Activated CD8-positive, alpha-beta memory T cell treated with anti-CD3 and anti-CD28 coated beads for 1 hour (primary cell): Measurements from ENCODE around the gene PPDPF.
"Not testable (repeated sequence)": the region's sequence is repeated elsewhere in the genome, so short reads cannot be mapped to it uniquely, and the experiment has no call there.

Experiments
- DNase-seq, 2 donors: peaks; one replicate each; pipeline ENCODE4 v3.0.0-alpha.2; 2020; ENCODE audit warnings: low read depth in 1 of 2; ENCODE audit errors: extremely low read depth in 1 of 2

Gene PPDPF

DNA sequence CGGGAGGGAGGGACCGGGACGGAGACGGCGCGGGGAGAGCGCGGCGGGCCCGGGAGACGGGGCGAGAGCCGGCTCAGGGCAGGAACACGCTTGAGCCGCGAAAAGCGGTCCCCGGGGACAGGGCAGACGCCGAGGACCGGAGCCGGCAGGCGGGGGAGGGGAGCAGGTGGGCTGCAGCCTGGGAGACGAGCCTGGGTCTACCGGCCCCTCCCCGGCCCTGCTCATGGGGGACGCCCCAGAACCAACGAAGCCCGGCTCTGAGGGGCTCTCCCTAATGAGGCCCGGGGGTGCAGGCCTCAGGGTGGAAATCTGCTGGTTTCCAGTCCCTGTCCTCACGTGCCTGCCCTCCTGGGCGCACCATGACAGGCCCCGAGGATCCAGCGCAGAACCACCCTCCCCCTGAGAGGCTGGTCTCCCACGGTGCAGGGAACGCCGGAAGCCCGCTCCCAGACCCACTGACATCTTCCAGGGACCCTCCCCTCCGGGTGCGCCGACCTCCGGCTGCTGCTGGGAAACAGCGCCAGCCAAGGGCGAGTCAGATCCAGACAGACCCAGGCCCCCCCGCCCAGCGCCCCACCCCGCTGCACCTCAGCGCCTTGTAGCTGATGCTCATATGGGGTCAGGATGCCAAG is 21.1 kb upstream of the PPDPF start:
- no peak for DNase-seq

DNA sequence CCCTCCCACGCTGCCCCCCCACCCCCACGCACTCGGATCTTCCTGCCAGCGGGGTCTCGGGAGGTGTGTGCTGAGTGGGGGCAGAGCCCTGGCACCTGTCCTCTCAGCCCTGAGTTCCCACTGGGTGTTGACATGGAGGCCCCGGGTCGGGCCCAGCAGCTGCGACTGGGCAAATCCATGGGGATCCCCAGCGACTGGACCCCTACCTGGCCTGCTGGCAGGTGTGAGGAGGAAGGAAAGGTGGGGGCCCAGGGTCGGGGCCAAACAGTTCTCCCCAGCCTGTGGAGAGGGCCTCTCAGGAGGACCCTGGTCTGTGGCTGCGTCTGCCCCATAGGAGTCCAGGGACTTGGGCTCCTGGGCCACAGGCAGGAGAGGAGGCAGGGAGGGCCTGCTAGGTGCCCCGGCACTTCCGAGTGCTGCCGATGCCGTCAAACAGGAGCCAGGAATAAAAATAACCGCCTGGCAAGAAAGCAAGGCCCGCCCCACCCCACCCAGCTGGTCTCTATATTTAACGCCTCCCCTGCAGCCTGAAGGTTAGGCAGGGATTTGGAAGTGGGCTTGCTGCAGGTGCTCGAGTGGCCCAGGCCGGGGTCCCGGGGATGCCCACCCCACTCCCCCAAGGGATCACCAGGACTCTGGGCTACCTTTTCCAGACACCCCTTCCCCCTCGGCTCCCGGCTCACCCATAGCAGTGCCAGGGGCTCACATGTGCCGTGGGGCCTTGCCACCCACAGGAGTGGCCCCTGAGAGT is 20.2 kb upstream of the PPDPF start:
- no peak for DNase-seq

DNA sequence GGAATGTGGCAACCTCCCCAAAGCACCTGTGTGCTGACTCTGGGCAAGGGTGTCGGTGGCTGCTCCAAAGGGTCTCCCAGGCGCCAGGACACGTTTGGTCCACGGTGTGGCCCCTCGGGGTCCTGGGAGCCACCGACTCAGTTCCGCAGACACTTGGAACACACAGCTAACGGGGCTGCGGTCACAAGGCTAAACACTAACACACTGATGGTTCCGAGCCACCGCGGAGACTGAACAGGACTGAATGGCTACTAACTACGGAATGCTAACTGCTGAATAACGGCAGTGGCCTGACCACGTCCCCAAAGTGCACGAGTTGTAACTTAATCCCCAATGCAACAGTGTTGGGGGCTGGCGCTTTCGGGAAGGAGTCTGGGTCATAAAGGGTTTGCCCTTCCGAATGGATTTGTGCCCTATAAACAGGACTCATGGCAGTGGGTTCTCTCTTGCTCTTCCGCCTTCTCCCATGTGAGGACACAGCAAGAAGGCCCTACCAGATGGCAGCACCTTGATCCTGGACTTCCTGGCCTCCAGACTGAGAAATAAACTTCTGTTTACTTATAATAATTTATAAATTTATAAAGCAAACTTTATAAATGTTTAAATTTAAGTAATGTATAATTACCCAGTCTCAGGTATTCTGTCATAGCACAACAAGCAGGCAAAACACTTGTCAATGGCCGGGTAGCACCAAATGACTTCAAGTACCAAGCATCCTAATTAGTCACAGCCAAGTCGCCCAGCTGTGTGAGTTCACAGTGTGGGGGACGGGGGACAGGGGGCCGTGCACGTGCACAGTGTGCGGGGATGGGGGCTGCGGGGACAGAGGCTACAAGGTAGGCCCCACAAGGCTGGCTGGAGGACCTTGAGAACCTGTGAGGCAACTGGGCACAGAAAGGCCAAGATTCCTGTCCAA is 19.4 kb upstream of the PPDPF start:
- DNase-seq, result no peak

DNA sequence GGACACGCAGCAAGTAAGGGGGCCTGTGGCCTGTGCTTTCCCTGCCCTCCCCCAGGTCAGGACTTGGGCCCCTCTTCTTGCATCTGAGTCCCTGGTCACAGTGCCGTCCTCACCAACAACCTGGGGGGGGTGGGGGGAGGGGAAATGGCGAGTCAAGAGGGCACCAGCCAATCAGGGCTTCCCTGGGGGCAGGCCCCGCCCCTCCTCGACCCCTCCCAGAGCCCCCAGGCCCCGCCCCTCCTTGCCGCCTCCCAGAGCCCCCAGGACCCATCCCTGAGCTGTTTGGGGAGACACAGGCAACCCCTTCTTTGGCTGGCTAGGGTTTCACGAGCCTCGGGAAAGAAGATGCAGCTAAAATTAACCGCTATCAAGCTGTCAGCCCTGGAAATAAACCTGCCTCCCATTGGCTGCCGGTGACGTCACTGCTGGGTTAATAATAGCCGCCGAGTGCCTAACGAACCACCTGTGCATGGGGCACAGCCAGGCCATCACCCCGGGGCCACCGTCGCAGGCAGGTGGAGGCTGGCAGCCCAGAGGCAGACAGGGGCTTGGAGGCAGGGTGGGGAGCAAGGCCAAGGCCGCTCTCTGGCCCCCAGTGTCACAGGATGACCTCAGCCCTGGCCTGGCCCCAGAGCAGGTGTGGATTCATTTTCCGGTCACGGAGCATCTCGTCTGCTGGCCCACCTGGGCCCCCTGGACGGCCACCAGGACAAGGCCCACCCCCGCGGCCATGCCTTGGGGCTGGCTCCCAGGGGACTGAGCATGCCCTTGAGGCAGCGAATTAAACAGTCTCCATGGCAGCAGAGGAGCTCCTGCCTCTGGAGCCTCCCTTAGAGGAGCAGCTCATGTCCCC is 18.5 kb upstream of the PPDPF start:
- DNase-seq, result no peak

DNA sequence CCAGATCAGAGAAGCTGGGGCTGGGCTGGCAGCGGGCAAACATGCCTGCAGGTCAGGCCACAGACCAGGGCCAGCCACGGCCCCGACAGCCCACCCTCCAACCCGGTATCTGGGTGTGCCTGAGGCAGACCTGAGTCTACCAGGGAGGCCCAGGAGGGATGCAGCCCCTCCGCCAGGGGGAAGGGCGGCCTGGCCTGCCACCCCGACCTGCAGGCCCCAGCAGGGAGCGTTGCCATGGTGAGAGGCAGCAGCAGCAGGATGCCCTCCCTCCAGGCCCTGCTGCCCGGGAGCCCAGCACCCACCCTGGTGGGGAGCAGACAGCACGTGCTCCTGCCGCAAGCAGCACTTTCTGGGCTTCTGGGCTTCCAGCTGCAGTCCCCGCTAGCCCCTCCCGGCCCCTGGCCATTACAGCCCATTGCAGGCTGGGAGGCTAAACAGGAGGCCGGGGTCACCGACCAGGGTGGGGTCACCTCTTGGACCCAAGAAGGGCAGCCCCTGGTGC is 17.8 kb upstream of the PPDPF start:
- DNase-seq, result no peak

DNA sequence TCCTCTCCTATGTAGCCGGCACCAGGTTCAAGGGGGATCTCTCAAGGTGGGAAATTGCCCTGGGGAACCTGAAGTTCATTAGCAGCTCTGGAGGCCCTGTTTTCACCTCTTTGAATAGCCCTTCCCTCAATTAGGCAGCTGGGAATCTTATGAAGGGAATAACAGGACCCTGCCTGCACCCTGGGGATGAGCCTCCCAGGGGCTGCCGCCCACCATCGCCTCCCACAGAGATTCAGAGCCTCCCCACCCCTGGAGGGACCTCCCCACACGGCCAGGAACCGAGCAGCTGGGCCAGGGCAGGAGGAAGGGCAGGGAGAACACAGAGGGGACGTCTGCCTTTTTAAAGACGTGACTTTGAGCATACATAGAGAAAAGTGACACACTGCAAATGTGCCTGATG is 17.0 kb upstream of the PPDPF start:
- no peak for DNase-seq

DNA sequence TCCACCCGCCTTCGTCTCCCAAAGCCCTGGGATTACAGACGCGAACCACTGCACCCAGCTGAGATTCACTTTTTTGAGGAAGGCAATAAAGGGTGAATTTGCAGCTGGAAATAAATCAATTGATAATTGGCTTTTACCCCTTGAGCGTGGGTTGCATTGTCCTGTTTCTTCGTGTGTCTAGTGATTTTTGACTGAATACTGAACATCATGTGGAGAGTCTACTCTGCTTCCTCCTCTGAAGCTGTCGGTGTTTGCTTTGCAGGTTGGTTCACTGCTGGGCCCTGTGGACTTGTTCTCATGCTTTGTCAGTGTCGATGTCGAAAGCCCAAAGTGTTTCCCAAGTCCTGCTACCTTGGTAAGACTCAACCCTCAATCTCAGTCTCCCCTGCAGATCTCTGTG is 15.9 kb upstream of the PPDPF start:
- DNase-seq, result no peak

DNA sequence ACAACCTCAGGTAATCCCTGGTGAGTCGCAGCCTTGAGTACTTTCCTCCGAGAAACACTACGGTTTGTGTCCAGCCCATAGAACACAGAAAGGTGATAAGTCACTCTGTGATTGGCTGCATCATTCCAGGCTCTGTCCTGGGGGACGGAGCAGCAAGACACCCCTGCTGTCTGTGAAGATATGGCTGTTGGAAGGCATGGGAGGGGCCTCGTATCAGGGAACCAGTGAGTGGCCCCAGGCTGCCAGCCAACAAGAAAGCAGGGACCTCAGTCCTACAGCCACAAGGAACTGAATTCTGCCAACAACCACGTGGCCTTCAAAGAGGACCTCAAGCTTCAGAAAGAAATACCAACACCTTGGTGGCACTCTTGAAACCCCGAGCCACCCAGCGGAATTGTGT is 15.3 kb upstream of the PPDPF start:
- DNase-seq, result no peak

DNA sequence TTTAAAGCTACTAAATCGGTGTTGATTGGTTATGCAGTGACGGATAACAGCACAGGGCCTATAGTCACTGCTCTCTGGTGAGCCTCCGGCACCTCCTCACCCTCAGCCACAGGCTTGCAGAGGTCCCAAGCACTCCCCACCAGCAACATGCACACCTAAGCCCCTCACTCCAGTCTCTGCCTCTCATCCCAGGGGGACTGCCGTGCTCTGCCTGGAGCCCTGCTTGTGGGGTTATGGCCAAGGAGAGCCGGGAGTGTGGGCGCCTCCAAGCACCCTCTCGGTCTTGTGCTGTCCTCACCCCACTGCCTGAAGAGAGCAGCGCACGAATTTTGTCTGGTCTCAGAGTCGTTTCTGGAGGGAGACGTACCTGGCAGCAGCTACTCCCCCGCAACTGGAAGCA is 14.8 kb upstream of the PPDPF start:
- no peak for DNase-seq

DNA sequence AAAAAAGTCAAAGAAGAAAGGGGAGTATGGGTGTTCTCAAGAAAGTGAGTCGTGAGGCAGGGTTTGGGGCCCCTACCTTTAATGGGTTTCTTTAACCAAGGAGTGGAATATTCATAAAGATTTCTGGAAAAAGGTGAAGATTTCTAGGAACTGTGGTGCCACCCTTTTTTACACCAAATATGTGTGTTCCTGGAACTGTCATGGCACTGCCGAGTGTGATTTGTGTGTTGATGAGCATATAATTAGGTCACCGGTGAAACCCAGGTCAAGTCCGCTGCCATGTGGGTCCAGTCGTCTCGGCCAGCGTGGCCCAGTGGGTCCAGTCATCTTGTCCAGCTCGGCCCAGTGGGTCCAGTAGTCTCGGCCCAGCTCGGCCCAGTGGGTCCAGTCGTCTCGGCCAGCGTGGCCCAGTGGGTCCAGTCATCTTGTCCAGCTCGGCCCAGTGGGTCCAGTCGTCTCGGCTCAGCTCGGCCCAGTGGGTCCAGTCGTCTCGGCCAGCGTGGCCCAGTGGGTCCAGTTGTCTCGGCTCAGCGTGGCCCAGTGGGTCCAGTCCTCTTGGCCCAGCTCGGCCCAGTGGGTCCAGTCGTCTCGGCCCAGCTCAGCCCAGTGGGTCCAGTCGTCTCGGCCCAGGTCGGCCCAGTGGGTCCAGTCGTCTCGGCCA is 13.4 kb upstream of the PPDPF start:
- DNase-seq, result no peak

DNA sequence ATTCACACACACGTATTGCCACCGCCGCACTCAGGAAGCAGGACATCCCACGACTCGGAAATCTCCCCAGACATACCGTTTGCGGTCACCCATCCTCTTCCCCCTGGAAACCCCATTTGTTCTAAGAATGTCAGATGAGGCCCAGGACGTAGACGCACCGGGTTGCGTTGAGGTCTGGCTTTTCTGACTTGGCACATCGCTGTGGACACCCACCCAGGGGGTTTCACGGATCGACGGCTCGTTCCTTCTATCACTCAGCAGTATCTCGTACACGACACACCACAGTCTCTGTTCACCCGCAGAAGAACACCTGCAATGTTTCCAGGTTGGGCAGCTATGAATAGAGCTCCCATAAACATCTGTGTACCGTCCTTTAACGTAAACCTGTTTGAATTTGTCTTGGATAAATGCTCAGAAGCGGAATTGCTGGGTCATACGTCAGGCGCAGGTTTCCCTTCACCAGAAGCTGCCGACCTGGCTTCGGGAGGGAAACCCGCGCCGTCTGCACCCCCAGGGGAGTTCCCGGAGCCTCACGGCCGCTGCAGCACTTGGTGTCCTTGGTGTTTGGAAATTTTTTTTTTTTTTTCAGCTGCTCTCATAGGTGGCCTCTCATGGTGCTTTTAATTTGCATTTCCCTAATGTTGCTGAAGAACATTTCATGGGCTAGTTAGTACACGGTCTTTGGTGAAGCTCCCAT is 12.3 kb upstream of the PPDPF start:
- DNase-seq, result no peak

DNA sequence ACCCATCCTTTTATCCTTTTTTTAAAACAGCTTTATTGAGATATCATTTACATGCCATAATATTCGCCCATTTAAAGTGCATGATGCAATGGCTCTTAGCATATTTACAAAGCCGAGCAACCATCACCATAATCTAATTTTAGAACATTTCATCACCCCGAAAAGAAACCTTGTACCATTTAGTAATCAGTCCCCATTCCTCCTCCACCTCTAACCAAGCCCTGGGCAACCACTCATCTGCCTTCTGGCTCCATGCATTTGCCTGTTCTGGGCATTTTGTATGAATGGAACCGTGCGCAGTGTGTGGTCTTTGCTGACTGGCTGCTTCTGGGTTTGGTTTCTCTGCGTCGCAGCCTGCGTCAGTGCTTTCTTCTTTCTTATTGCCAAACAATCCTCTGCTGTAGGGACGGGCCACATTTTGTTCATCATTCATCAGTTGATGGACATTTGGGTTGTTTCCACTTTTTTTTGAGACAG is 11.4 kb upstream of the PPDPF start:
- no peak for DNase-seq

DNA sequence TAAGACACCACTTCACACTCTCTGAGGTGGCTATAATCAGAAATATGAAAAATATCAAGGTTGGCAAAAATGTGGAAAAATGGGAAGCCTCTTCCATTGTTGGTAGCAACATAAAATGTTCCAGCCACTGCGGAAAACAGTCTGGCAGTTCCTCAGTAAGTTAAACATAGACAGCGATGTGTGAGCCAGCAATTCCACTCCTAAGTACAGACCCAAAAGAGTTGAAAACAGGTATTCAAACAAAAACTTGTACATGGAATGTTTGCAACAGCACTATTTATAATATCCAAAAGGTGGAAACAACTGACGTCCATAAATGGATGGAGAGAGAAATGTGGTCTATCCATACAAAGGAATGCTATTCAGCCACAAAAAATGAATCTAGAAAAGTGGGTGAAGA is 7.4 kb upstream of the PPDPF start:
- DNase-seq, result no peak

DNA sequence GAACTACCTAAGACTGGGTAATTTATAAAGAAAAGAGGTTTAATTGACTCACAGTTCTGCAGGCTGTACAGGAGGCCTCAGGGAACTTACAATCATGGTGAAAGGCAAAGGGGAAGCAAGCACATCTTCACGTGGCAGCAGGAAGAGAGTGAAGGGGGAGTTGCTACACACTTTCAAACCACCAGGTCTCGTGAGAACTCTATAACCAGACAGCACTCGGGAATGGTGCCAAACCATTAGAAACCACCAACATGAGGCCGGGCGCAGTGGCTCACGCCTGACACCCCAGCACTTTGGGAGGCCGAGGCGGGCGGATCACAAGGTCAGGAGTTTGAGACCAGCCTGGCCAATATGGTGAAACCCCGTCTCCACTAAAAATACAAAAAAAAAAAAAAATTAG is 6.0 kb upstream of the PPDPF start:
- DNase-seq, result not testable (repeated sequence)

DNA sequence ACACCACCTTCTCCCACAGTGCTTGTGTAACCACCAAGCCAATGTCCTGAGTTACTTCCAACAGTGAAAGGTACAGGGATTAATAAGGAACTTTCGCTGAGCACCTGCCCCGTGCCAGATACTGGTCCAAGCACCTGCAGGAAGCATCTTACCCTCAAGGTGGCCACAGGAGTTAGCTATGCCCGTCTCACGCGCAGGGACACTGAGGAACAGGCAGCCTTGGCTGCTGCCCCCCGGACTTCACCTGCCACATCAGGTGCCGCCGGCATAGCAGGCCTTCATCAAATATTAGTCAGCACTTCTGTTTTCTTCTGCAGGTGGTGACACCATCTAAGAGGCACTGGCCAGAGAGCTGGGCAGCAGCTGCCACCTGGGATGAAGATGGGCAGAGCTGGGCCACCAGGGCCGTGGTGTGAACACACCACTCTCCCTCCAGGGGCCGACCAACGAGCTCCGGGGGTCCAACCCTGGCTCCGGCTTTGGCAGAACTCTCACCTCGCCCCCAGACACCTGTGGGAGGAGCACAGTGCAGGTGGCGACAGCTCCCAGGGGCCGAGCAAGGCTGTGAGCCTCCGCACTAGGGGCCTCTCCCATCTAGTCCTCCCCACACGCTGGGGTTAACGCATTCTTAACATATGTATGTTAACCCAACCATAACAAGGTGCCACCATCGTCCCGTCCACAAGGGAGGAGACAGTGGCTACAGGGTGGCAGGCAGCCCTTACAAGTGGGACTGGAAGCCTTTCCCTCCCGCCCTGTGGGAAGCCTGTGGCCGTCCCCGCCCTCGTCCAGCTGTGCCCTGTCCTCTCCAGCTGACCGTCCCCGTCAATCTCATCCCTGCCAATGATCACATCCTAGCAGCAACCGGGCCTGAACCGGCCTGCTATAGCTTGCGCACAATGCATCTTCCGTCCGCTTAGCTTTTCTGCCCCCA is 2.9 kb upstream of the PPDPF start:
- no peak for DNase-seq

DNA sequence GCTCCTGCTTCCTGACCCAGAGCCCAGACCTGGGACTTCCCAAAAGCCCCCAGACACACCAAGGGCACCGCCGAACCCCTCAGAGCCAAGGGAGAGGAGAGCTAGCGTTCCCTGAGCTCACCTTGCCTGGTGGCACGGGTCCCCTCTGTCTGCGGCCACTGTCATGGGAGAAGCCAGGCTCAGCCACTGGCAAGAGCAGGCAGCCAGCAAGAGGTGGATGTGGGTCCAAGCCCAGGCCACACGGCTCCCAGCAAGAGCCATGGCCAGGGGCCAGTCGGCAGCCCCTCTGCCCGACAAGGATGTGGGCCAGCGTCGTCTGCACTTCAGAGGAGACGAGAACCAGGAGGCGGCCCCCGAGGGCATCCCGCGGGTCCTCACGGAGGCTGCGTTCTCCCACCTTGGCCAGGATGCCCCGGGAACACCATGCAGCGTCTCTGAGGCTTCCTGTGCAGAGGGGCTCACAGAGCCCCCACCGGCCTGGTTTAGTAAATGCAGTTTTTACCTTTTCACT is 2.2 kb upstream of the PPDPF start:
- DNase-seq, result no peak

DNA sequence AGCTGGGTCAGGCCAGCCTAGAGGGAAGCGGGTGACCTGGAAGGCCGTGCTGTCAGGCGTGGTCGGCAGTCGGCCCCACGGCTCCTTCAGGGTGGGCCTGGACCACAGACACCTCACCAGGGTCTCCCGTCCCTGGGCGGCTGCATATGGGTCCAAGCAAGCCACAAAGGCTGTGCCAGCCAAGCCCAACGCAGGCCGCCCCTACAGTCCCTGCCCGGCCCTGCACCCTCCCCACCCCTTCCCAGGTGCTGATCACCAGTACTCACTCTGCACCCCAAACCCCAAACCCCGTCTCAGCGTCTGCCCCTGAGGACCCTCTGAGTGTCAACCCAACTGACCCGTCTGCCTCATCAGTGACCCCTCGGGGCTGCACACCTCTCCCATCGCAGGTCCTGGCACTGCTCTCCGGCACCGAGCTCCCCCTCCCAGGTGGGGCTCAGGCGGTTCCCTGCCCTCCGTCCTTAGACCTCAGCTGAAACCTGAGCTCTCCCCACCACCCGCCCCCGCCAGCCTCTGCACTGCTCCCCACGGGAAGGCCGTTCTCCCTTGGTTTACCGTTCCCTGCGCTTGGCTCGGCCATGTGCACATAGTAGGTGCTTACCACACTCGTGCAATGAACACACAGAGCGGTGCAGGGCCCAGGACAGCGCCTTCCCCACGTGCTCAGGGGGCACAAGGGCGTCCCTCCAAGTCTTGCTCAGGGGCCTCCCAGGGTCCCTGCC is 1.5 kb upstream of the PPDPF start:
- no peak for DNase-seq
